Measurements from ENCODE around the gene SSBP3. TPM values are rescaled to one million over a fixed set of nuclear protein-coding genes. Genes with fewer than 3 reads are reported as not detected.

SSBP3 gene
- total RNA-seq, 1 experiment from 2014 or later = 26.5 TPM

- Histone ChIP-seq H3K79me2 (ENCODE audit: low read depth) (no peaks in the 10 kb centered on the region), H3K4me3 (no peak overlapping the region), H3K27ac (no peak overlapping the region), H3F3A (ENCODE audit: insufficient read depth, low read depth) (no peaks in the 10 kb centered on the region), H3K4me2 (no peak overlapping the region), H3K4me1 (replicated peaks; ENCODE audit: insufficient read depth) (no peaks in the 10 kb centered on the region), H3K36me3 (ENCODE audit: low read depth) (no peaks in the 10 kb centered on the region), H2AFZ (no peak overlapping the region), H3K27me3 (ENCODE audit: insufficient read depth, low read depth) (no peaks in the 10 kb centered on the region), H3K9me2 (ENCODE audit: insufficient read depth) (no peaks in the 10 kb centered on the region), H3K9me3 (ENCODE audit: insufficient read depth, low read depth) (no peaks in the 10 kb centered on the region), H4K20me1 (ENCODE audit: insufficient read depth) (no peaks in the 10 kb centered on the region)
- DNase-seq = no peak
- intact Hi-C loops (cut with micrococcal nuclease; ENCODE audit: unreplicated experiment) = no loop called here
- no TSS peak for BruUV-seq (replicated peaks)
- TF ChIP-seq CTCF (conservative IDR thresholded peaks at IDR 0.05) (no peak), EZH2 (IDR thresholded peaks at IDR 0.05; ENCODE audit: low read depth) (no peak)
- ChIA-PET CTCF (no interaction called here), POLR2A (ENCODE audit: unreplicated experiment) (no interaction called here)
Observed at GRCh38 chr1:54335011-54335754, 71.0 kb downstream of the SSBP3 start.

GRCh38 chr1:54332781-54333585 is 73.2 kb downstream of the SSBP3 start:
- no peak overlapping the region for H2AFZ ChIP-seq
- intact Hi-C loops (cut with micrococcal nuclease; ENCODE audit: unreplicated experiment) = no loop called here
- TF ChIP-seq EZH2 (IDR thresholded peaks at IDR 0.05; ENCODE audit: low read depth) = no peak
- TF ChIP-seq CTCF (conservative IDR thresholded peaks at IDR 0.05) = no peak
- H3K79me2 ChIP-seq (ENCODE audit: low read depth) = no peaks in the 10 kb centered on the region
- H3K4me1 ChIP-seq (replicated peaks; ENCODE audit: insufficient read depth) = no peaks in the 10 kb centered on the region
- no peaks in the 10 kb centered on the region for H3K36me3 ChIP-seq (ENCODE audit: low read depth)
- H3K4me3 ChIP-seq = no peak overlapping the region
- no TSS peak for BruUV-seq (replicated peaks)
- H4K20me1 ChIP-seq (ENCODE audit: insufficient read depth) = no peaks in the 10 kb centered on the region
- H3F3A ChIP-seq (ENCODE audit: insufficient read depth, low read depth) = no peaks in the 10 kb centered on the region
- H3K27me3 ChIP-seq (ENCODE audit: insufficient read depth, low read depth) = no peaks in the 10 kb centered on the region
- no peak for DNase-seq
- ChIA-PET POLR2A (ENCODE audit: unreplicated experiment) (no interaction called here), CTCF (no interaction called here)
- no peaks in the 10 kb centered on the region for H3K9me3 ChIP-seq (ENCODE audit: insufficient read depth, low read depth)
- H3K9me2 ChIP-seq (ENCODE audit: insufficient read depth) = no peaks in the 10 kb centered on the region
- no peak overlapping the region for H3K27ac ChIP-seq
- H3K4me2 ChIP-seq = no peak overlapping the region

- no peaks in the 10 kb centered on the region for H4K20me1 ChIP-seq (ENCODE audit: insufficient read depth)
- CTCF ChIA-PET = interaction anchor here (0.6 kb wide), 1 partner anchor 492 kb away, joined by 5 read pairs; no protein-coding TSS in a partner anchor
- TF ChIP-seq EZH2 (IDR thresholded peaks at IDR 0.05; ENCODE audit: low read depth) (no peak), CTCF (conservative IDR thresholded peaks at IDR 0.05) (no peak)
Observed at GRCh38 chr1:54331843-54332463, 74.2 kb downstream of the SSBP3 start.

More at GRCh38 chr1:54331843-54332463, 74.2 kb downstream of the SSBP3 start:
- Histone ChIP-seq H2AFZ (no peak overlapping the region), H3K4me3 (no peak overlapping the region), H3K79me2 (ENCODE audit: low read depth) (no peaks in the 10 kb centered on the region), H3K27ac (no peak overlapping the region), H3K36me3 (ENCODE audit: low read depth) (no peaks in the 10 kb centered on the region), H3K4me2 (no peak overlapping the region), H3K4me1 (replicated peaks; ENCODE audit: insufficient read depth) (no peaks in the 10 kb centered on the region), H3F3A (ENCODE audit: insufficient read depth, low read depth) (no peaks in the 10 kb centered on the region), H3K27me3 (ENCODE audit: insufficient read depth, low read depth) (no peaks in the 10 kb centered on the region), H3K9me3 (ENCODE audit: insufficient read depth, low read depth) (no peaks in the 10 kb centered on the region), H3K9me2 (ENCODE audit: insufficient read depth) (no peaks in the 10 kb centered on the region)
- POLR2A ChIA-PET (ENCODE audit: unreplicated experiment) = no interaction called here
- intact Hi-C loops (cut with micrococcal nuclease; ENCODE audit: unreplicated experiment) = no loop called here
- BruUV-seq (replicated peaks) = no TSS peak
- no peak for DNase-seq
